Embryonic facial prominence (tissue), 1 donor: ENCODE data around the gene CLIC3.
A peak's percentile ranks its signal among the peaks of the same experiment; 100 is the strongest.

Experiments used
- DNase-seq: peaks from one replicate; pipeline ENCODE4 v3.0.0-alpha.2; 2016; ENCODE audit errors: extremely low spot score

Gene CLIC3

DNA sequence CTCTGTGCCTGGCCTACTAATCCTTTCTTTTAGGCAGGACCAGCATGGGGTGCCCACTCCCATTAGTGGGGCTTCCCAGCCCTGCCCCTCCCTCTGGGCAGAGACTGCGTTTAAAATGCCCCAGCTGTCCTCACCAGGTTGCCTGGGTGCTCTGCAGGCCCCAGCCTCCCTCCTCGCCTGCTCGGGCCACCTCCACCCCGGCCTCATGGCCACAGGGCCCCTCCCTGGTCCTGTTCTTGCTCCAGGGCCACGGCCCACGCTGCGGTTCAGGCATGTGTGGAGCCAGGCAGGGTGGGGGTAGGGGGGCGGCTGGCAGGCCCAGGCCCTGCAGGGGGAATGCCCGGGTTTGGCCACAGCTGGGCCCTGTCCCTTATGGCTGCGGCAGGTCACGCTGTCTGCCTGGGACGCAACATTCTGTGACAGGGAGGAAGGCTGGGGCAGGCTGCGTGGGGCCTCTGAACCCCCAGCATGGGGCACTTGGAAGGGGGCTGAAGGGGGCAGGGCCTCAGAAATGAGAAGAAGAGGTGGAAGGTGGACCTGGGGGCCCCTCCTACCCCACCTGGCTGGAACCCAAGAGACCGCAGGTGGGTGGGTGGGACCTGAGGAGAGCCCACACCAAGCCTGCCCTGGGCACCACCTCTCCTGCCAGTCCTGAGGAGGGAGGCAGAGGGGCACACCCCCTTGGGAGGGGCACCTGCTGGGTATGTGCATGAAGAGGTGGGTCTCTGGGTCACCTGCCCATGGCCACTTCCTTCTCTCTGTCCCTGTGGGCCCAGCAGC, 44.6 kb downstream of the CLIC3 start, which contains the start of gene LCN12:
TSS of gene LCN12 (plus strand) at position 733 of the 780 bp plus-strand sequence. CDS start 55 bp downstream, outside the sequence.
- no peak for DNase-seq

DNA sequence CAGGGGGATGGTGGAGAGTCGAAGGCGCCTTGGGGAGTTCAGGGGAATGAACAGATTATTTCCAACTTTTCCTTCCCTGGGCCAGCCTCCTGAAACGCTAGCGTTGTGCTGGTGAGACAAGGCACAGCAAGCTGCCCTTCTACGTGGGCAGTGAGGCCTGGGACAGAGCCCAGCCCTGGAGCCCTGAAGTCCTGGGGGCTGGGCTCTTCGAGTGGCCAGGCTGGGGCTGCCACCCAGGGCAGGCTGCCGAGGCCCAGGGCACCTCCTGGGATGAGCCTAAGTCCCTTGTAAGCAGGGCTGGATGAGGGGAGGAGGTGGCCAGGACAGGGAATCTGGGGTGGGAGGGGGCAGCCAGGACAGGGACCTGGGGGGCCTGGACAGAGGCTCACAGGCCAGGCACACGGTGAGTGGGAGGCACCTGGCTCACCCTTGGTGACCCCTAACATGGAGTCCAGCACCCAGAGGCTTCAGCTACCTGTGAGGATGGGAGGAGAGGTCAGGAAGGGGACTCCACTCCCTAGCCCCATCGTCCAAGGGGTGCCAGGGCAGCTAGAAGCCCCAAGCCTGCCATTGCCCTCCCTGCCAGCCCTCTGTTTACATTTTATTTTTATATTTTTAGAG, 45.6 kb downstream of the CLIC3 start:
- no peak for DNase-seq

DNA sequence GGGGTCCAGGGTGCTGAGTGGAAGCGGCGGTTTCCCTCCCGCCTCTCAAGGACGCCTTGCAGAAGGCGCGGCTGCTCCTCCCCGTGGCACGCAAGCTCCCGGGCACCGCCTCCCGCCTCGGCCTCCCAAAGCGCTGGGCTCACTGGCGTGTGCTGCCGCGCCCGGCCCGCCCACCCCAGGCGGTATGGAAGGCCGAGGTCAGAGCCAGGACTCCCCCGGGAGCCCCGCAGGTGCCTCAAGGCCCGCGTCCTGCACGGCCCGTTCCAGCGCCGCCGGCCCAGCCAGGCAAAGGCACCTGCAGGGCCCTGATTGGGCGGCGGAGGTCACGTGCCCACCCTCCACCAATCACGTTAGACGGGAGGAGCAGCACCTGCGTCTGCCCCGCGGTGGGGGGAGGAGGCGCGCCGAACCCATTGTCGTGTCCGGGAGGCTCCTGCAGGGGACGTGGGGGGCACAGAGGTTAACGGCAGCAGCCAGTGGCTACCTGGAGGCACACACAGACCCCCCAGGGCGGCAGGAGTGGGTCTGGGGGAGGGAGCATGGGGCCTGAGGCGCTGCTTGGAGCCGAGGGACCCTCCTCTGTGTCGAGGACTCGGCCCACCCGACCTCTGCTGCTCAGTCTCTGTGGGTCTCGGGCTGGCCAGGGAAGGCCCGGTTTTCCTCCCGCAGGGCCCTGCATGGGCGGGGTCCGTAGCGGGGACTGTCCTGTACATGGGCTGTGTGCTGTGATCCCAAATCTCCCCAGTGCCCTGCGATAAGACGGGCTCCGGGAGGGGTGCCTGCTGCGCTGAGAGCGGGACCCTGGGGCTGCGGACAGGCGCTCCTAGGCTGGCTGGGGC, 46.3 kb downstream of the CLIC3 start:
- peak; percentile 67 for DNase-seq

DNA sequence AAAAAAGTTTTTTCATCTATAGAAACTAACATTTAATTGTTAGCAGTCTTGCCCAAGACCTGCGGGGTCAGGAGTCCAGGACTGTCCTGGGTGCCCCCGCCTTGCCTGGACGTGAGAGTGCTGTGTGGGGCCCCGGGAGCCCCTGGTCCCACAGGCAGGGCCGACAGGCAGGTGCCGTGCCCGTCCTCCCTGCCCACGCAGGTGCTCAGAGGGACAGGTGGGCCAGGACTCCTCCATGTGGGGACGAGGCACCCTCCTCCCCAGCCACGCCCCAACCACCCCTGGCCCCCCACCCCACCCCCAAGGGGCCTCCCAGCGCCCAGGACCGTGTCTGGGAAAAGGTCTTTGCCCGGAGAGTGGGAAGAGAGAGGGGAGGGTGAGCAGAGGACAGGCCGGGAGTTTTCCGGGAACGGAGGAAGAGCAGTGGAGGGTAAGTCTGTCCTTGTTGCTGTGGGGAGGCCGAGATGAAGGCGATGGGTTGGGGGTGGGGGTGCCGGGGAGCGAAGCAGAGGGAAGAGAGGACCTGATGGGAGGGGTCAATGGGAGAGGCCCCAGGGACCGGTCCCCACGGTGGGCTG, 47.0 kb downstream of the CLIC3 start:
- no peak for DNase-seq

DNA sequence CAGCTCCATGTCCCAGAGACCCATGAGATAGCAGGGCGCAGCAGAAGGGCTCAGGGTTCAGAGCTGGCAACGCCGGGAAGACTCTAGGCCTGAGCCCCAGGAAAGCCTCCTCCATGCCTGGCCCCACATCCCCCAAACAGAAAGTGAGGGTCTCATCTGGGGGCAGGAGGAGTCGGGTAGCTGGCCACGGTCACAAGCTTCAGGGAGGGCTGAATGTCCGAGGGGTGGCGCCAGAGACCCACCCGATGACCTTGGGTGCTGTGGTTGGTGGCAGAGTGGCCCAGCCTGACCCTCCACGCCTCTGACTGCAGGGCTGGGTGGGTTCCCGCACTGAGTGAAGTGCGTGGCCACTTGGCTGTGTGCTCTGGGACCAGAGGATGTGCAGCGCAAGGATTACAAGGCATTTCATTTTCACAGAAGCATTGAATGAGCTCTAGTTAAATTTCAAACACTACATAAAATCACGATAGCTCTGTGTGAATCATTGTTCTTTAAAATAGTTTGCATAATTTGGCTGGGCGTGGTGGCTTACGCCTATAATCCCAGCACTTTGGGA, 48.3 kb downstream of the CLIC3 start:
- no peak for DNase-seq

DNA sequence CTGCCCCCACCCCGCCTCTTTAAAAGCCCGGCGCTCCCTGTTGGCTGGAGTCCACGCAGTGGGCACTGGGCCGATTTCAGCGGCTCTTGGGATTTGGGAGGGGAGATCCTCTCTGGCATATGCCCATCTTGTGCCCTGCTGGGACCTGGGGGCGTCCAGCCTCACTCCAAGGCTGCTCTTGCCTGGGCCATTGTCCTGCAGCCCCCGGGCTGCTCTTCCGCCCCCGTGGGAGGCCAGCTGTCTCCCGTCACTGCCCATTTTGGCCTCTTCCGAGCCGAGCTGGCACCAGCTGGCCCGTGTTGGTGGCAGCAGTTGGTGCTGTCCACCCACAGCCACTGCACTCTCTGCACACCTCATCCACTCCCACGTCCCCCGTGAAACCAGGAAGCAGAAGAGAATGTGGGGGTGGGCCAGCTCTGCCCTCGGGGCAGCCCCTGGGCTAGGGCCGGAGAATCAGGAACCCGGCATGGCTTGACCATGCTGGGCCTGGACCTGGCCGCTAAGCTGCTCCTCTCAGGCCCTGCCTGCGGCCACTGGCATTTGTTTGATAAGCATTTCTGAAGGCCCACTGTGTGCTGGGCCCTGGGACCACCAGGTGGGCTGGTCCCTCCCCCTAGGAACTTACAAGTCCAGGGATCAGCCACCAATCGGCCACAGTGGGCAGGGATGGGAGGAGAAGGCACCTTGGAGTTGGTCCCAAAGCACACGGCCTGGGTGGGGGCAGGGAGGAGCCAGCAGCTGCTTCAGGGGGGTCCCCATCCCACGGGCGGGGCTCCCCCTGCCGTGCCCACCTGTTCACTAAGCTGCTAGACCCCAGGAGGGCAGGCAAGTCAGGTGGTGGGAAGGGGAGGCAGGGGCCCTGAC, 49.1 kb downstream of the CLIC3 start:
- no peak for DNase-seq

DNA sequence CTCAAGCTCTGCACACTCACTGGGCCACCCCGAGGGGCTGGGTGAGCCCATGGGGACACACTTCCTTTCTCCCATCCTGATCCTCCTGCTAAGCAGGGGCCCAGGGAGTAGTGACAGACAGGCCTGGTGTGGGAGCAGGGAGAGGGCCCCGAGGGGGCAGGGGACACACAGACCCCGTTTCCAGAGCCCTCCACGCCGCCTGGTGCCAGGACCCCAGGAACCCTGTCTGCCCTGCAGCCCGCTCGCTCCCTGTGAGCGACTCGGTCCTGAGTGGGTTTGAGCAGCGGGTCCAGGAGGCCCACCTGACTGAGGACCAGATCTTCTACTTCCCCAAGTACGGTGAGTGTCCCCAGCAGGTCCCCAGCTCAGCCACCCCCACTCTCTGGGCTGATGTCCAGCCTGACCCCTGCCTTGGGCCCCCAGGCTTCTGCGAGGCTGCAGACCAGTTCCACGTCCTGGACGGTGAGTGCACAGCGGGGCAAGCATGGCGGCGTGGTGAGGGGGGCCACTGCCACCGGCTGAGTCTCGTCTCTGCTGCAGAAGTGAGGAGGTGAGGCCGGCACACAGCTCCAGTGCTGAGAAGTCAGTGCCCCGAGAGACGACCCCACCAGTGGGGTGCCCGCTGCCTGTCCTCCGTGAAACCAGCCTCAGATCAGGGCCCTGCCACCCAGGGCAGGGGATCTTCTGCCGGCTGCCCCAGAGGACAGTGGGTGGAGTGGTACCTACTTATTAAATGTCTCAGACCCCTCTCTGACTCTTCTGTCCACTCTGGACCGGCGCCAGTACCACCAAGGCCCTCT, 49.9 kb downstream of the CLIC3 start:
- no peak for DNase-seq

DNA sequence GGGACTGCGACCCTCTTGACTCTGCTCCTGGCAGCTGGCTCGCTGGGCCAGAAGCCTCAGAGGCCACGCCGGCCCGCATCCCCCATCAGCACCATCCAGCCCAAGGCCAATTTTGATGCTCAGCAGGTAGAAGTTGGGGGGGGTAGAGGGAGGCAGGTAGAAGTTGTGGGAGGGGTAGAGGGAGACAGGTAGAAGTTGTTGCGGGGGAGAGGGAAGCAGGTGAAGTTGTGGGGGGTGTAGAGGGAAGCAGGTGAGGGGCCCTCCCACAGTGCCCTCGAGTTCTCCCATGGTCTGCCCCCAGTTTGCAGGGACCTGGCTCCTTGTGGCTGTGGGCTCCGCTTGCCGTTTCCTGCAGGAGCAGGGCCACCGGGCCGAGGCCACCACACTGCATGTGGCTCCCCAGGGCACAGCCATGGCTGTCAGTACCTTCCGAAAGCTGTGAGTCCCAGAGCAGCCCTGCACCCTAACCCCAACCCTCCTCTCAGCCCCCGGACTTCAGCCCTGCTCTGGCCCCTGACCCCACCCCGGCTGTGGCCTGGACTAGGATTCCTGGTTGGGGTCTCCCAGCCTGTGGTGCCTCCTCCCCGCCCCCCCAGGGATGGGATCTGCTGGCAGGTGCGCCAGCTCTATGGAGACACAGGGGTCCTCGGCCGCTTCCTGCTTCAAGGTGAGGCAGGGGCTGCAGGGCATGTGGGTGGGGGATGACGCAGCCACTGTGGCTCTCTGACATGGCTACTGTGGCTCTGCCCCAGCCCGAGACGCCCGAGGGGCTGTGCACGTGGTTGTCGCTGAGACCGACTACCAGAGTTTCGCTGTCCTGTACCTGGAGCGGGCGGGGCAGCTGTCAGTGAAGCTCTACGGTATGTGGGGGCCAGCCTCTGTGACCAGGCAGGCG, 50.8 kb downstream of the CLIC3 start:
- DNase-seq: no peak
